ENCODE results near the gene OVCA2.

DNA sequence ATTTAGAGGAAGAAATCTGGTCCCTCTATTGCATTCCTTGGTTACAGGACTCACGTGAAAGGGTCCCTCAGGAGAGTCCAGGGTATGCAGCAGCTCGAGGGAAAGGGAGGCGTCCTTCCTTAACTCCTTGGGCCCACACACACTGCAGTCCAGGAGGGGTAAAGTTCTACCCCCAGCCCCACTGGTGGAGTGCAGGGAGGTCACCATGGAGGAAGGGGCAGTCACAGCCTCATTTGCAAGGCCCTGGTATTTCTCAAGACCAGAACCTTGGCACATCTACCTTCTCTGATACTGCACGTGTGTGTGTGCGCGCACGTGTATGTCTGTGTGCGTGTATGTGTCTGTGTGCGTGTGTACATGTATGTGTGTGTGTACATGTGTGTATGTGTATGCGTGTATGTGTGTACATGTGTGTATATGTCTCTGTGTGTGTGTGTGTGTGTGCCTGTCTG, 24.2 kb downstream of the OVCA2 start:
- no peak for TF ChIP-seq CTCF (IDR thresholded peaks at IDR 0.05; ENCODE audit: insufficient read depth, low read length, poor library complexity, severe bottlenecking)
- TF ChIP-seq EZH2phosphoT487 (conservative IDR thresholded peaks at IDR 0.05; ENCODE audit: low read length), result no peak

Measured in SU-DHL-6 (cell line).